HG03095 (cell line): ENCODE measurements around the gene ROBO3.

Source experiments
- ATAC-seq: cut with Tn5 transposase; IDR thresholded peaks from one replicate; pipeline ENCODE4 v1.9.1; 2021; ENCODE audit warnings: moderate library complexity; ENCODE audit not compliant: unreplicated experiment

ROBO3 gene

GRCh38 chr11:124919898-124920297 is 54.7 kb downstream of the ROBO3 start:
- ATAC-seq: no peak

GRCh38 chr11:124920356-124920755 is 55.1 kb downstream of the ROBO3 start:
- no peak for ATAC-seq

- no peak for ATAC-seq
Measured at GRCh38 chr11:124920870-124921609, 55.8 kb downstream of the ROBO3 start.

GRCh38 chr11:124922831-124923230 is 57.6 kb downstream of the ROBO3 start:
- ATAC-seq: no peak

- no peak for ATAC-seq
Measured at GRCh38 chr11:124923296-124923695, 58.1 kb downstream of the ROBO3 start.

- no peak for ATAC-seq
Measured at GRCh38 chr11:124928942-124929665, 63.9 kb downstream of the ROBO3 start.

GRCh38 chr11:124930799-124931198 is 65.6 kb downstream of the ROBO3 start:
- peak; percentile 96 for ATAC-seq
